ENCODE results near the gene CAST.

Gene CAST

DNA sequence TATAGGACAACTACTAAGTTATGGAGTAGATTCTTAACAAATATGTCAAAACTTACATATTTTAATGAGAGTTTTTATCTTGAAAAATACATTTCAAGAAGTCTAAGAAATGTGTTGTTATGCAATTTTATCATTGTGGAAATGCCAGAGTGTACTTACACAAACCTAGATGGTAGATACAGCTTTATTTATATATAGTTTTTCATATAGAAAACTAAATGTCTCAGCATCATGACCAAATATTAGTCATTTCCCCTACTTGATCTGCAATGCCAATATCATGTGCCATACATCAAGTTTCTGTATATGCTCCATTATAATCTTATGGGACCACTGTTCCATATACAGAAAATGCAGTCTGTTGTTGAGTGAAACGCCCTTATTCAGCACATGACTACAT, 28.7 kb downstream of the CAST start:
- H3K4me1 Mint-ChIP-seq (ENCODE audit: low read depth in 2 of 2), result peaks cover 22 to 32% of the 10 kb centered on the region in 2 donors
- no peaks in the 10 kb centered on the region for H3K27me3 Mint-ChIP-seq
- ATAC-seq (replicated peaks) (no peak), DNase-seq (no peak)
- H3K9me3 Mint-ChIP-seq, result no peaks in the 10 kb centered on the region
- H3K27ac Mint-ChIP-seq, result no peak overlapping the region
- H3K4me3 Mint-ChIP-seq, result no peak overlapping the region
- H3K36me3 Mint-ChIP-seq (ENCODE audit: insufficient read depth), result peaks cover 21% of the 10 kb centered on the region

DNA sequence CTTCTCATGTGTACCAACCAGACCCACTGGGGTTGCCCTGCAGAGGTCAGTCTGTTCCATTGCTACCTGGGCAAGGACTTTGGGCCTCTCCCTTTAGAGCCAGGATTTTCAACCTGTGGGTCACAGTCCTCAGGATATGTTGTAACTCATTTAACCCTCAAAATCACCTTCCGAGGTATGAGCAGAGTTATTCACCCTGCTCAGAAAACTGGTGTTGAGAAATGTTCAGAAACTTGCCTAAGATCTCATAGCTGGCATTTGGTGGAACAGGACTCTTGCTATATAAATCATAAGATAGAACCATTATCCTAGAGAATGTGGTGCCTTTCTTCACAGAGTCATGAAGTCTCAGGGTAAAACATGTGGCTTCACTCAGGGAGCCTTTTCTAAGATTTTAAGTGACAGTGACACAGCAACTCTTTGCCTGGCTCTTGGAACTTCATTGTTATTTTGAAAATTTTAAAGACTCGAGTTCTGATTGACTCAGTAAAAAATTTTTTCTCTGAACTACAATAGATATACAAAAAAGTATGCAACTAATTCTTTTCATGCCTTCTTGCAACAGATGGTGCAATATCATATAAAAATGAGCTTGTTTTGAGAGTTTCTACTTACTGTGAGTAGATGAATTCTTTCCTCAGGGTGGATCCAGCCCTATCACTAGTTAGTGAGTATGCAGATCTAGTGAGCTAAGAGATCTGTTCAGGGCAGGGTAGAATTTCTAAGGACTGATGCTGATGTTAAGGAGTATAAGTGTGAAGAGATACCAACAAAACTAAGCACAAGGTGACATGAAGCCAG, 29.5 kb downstream of the CAST start:
- H3K36me3 Mint-ChIP-seq (ENCODE audit: insufficient read depth), result peaks cover 25% of the 10 kb centered on the region
- no peak for ATAC-seq (replicated peaks)
- peaks cover 14 to 23% of the 10 kb centered on the region in 2 donors for H3K4me1 Mint-ChIP-seq (ENCODE audit: low read depth in 2 of 2)
- H3K4me3 Mint-ChIP-seq, result no peak overlapping the region
- H3K9me3 Mint-ChIP-seq, result no peaks in the 10 kb centered on the region
- peak overlapping the region; percentile 15 to 61 for H3K27ac Mint-ChIP-seq
- H3K27me3 Mint-ChIP-seq, result no peaks in the 10 kb centered on the region
- no peak for DNase-seq

DNA sequence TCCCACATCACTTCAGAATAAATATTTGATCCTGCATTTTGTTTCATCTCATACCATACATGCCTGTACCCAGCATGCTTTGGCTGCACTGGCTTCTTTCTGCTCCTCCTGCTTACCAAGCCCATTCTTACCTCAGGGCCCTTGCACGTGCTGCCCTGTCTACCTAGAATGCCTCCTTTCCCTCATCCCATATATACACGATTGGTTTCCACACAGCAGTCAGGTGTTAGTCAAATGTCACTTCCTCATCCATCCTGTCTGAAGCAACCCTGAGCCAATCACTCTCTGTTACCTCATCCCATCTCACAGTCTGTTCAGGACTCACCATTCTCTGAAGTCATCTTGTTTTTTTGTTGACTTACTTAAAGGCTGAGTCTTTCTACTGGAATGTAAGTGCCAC, 30.3 kb downstream of the CAST start:
- no peak for DNase-seq
- Mint-ChIP-seq H3K27me3 (no peaks in the 10 kb centered on the region), H3K36me3 (ENCODE audit: insufficient read depth) (peaks cover 28% of the 10 kb centered on the region), H3K4me1 (ENCODE audit: low read depth in 2 of 2) (peaks cover 9 to 18% of the 10 kb centered on the region in 2 donors), H3K4me3 (no peak overlapping the region), H3K27ac (peak overlapping the region; percentile 15 to 61), H3K9me3 (no peaks in the 10 kb centered on the region)
- no peak for ATAC-seq (replicated peaks)

GRCh38 chr5:96699186-96699820, 37.1 kb downstream of the CAST start:
- peaks cover 48% of the 10 kb centered on the region for H3K36me3 Mint-ChIP-seq (ENCODE audit: insufficient read depth)
- DNase-seq (no peak), ATAC-seq (replicated peaks) (no peak)
- no peaks in the 10 kb centered on the region for H3K9me3 Mint-ChIP-seq
- peak overlapping the region; percentile 50 to 76 for H3K27ac Mint-ChIP-seq
- H3K4me1 Mint-ChIP-seq (ENCODE audit: low read depth in 2 of 2), result peaks cover 18 to 36% of the 10 kb centered on the region in 2 donors
- no peak overlapping the region for H3K4me3 Mint-ChIP-seq
- H3K27me3 Mint-ChIP-seq, result no peaks in the 10 kb centered on the region

DNA sequence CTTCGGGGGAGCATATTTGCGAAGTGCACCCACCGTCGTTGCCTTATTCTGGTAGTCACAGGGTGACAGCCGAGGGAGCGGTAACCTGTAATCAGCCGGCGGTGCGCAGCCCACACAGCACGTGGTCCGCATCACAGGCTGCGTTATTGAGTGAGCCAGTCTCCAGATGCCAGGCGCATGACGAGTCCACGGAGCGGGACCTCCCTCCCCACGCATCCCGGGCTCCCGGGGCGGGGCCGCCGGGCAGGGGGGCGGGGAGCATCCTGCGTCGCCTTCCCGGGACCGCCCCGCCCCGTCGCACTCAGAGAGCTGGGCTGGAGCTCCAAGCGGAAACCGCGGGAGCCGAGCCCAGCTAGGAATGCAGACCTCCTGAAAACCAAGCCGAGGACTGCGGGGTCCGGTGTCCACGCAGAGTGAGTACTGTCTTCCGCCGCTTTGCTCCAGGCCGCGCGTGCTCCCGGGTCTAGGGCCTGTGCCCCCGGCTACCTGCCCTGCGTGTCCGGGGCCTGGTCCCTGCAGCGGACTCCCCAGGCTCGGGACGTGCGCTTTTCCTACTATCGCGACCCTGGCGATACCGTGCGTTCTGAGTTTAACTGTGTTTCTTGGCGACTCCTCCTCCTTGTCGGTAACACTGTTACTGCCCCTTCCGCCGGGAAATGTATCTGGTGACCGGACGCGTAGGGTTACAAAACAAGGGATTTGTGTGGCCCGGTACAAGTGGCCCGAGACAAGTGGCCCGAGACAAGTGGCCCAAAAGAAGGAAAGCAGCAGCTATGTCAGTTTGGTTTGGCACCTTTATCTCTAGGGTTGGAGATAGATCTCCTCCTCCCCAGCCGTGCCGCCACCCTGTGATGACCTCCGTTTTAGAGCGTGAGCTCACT, 40.6 kb downstream of the CAST start:
- Mint-ChIP-seq H3K27ac (peak overlapping the region; percentile 99), H3K9me3 (no peaks in the 10 kb centered on the region), H3K27me3 (no peaks in the 10 kb centered on the region), H3K4me1 (ENCODE audit: low read depth in 2 of 2) (peaks cover 29 to 59% of the 10 kb centered on the region in 2 donors), H3K4me3 (peak overlapping the region; percentile 89 to 95), H3K36me3 (ENCODE audit: insufficient read depth) (peaks cover 33% of the 10 kb centered on the region)
- DNase-seq, result peak; percentile 74 to 76 (median 75)
- peak; percentile 85 for ATAC-seq (replicated peaks)

GRCh38 chr5:96703384-96703920, 41.3 kb downstream of the CAST start:
- Mint-ChIP-seq H3K4me3 (peak overlapping the region; percentile 89 to 95), H3K9me3 (no peaks in the 10 kb centered on the region), H3K4me1 (ENCODE audit: low read depth in 2 of 2) (peaks cover 29 to 62% of the 10 kb centered on the region in 2 donors), H3K27me3 (no peaks in the 10 kb centered on the region), H3K36me3 (ENCODE audit: insufficient read depth) (peaks cover 30% of the 10 kb centered on the region), H3K27ac (peak overlapping the region; percentile 99)
- ATAC-seq (replicated peaks), result no peak
- DNase-seq, result no peak

GRCh38 chr5:96703995-96704394, 41.8 kb downstream of the CAST start:
- H3K27me3 Mint-ChIP-seq, result no peaks in the 10 kb centered on the region
- H3K4me1 Mint-ChIP-seq (ENCODE audit: low read depth in 2 of 2), result peaks cover 34 to 66% of the 10 kb centered on the region in 2 donors
- peaks cover 30% of the 10 kb centered on the region for H3K36me3 Mint-ChIP-seq (ENCODE audit: insufficient read depth)
- ATAC-seq (replicated peaks), result no peak
- H3K9me3 Mint-ChIP-seq, result no peaks in the 10 kb centered on the region
- no peak for DNase-seq
- H3K27ac Mint-ChIP-seq, result peak overlapping the region; percentile 99
- H3K4me3 Mint-ChIP-seq, result peak overlapping the region; percentile 89 to 95

DNA sequence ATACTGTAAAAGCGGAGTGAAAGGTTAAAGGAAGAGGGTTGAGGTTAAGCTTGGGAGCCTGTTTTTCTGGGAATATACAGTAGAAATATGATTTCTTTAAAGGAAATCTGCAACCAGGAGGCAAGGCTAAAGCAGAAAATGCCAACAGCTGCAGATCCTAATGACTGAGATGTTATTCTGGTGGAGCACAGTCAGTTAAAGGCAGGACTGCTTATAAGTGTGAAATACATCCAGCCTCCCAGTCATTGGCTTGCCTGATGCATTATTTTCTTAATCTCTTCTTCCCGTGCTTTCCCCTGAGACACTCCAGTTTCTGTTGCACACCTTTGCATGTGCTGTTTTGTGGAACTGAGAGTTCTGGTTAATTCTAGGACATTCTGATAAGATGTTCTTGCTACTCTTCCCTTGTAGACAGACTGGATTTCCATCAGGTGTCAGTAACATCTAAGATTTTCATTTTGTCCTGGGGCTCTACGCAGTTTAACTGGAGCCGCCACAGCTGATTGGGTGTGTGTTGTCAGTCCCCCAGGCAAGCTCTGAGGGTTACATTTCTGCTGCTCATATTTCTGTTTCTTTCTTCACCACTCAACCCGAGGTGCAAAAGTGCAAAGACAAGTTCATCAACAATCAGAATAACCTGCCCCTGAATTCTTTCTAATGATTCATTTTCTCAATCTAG, 44.4 kb downstream of the CAST start:
- DNase-seq (no peak), ATAC-seq (replicated peaks) (no peak)
- H3K27me3 Mint-ChIP-seq, result no peaks in the 10 kb centered on the region
- peak overlapping the region; percentile 74 to 98 for H3K27ac Mint-ChIP-seq
- peaks cover 22% of the 10 kb centered on the region for H3K36me3 Mint-ChIP-seq (ENCODE audit: insufficient read depth)
- peaks cover 33 to 69% of the 10 kb centered on the region in 2 donors for H3K4me1 Mint-ChIP-seq (ENCODE audit: low read depth in 2 of 2)
- H3K4me3 Mint-ChIP-seq, result no peak overlapping the region
- H3K9me3 Mint-ChIP-seq, result no peaks in the 10 kb centered on the region

DNA sequence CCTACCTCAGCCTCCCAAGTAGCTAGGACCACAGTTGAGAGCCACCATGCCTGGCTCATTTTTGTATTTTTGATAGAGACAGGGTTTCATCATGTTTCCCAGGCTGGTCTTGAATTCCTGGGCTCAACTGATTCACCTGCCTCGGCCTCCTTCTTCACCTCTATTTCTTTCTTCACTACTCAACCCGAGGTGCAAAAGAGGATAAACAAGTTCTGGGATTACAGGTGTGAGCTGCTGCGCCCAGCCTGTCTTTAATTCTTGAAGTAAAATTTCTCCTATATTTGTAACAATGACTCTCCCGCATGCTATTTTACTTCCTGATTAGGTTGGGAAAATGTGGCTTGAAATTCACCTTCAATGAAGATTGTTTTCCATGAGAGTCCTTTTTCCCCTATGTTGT, 46.4 kb downstream of the CAST start:
- peak overlapping the region; percentile 80 to 98 for H3K27ac Mint-ChIP-seq
- no peak overlapping the region for H3K4me3 Mint-ChIP-seq
- DNase-seq (no peak), ATAC-seq (replicated peaks) (no peak)
- no peaks in the 10 kb centered on the region for H3K9me3 Mint-ChIP-seq
- H3K4me1 Mint-ChIP-seq (ENCODE audit: low read depth in 2 of 2), result peaks cover 33 to 71% of the 10 kb centered on the region in 2 donors
- peaks cover 19% of the 10 kb centered on the region for H3K36me3 Mint-ChIP-seq (ENCODE audit: insufficient read depth)
- H3K27me3 Mint-ChIP-seq, result no peaks in the 10 kb centered on the region

DNA sequence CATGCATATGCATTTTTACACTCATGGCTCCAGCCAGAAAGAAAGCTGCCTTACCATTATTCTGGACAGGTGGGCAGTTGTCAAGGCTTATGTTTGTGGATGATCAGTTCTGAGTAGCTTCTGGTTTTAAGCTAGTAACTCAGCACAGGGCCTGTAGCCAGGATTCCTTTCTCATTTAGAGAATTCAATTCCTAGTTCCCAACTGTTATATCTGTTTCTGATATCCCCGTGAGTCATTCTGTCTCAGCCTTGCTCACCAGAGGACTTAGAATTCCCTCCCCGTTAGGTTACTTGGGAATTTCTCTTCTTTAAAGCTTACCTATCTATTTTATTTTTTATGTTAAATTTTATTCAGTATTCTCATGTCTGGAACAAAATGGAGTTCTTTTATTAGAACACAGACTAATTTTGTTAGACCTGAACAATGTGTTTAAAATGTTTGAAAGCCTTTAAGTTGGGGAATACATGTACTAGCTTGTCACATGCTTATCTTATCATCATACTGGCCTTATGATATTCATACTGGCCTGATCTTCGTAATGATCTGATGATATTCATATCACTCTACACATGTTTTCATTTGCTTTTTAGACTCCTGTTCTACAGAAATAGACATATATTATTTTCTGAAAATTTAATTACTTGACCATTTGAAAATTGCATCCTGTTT, 47.1 kb downstream of the CAST start:
- Mint-ChIP-seq H3K4me3 (no peak overlapping the region), H3K4me1 (ENCODE audit: low read depth in 2 of 2) (peaks cover 31 to 69% of the 10 kb centered on the region in 2 donors), H3K27ac (peak overlapping the region; percentile 80 to 98), H3K9me3 (no peaks in the 10 kb centered on the region), H3K27me3 (no peaks in the 10 kb centered on the region), H3K36me3 (ENCODE audit: insufficient read depth) (peaks cover 18% of the 10 kb centered on the region)
- no peak for ATAC-seq (replicated peaks)
- DNase-seq, result no peak

GRCh38 chr5:96712100-96712746, 50.0 kb downstream of the CAST start:
- no peaks in the 10 kb centered on the region for H3K9me3 Mint-ChIP-seq
- ATAC-seq (replicated peaks) (no peak), DNase-seq (no peak)
- peak overlapping the region; percentile 96 to 98 for H3K27ac Mint-ChIP-seq
- H3K4me1 Mint-ChIP-seq (ENCODE audit: low read depth in 2 of 2), result peaks cover 39 to 67% of the 10 kb centered on the region in 2 donors
- H3K27me3 Mint-ChIP-seq, result no peaks in the 10 kb centered on the region
- peaks cover 17% of the 10 kb centered on the region for H3K36me3 Mint-ChIP-seq (ENCODE audit: insufficient read depth)
- no peak overlapping the region for H3K4me3 Mint-ChIP-seq

- ATAC-seq (replicated peaks), result no peak
- no peak for DNase-seq
- peak overlapping the region; percentile 96 to 98 for H3K27ac Mint-ChIP-seq
- H3K9me3 Mint-ChIP-seq, result no peaks in the 10 kb centered on the region
- peak overlapping the region; percentile 22 to 23 for H3K4me3 Mint-ChIP-seq
- H3K36me3 Mint-ChIP-seq (ENCODE audit: insufficient read depth), result peaks cover 18% of the 10 kb centered on the region
- peaks cover 46 to 70% of the 10 kb centered on the region in 2 donors for H3K4me1 Mint-ChIP-seq (ENCODE audit: low read depth in 2 of 2)
- H3K27me3 Mint-ChIP-seq, result no peaks in the 10 kb centered on the region
These were observed 52.3 kb downstream of the CAST start for GRCh38 chr5:96714450-96714849.

All from effector memory CD8-positive, alpha-beta T cell (primary cell).